Retinal pigment epithelial cell (primary cell): Measurements from ENCODE around the gene PADI2.

Experiments used
- DNase-seq: peaks from one replicate; pipeline ENCODE4 v3.0.0-alpha.2; 2010; ENCODE audit warnings: low read depth
- H3K4me3 ChIP-seq: 2 replicates; pipeline ENCODE4 v1.5.1; 2011; ENCODE audit warnings: mild to moderate bottlenecking, low read length, control low read depth, moderate library complexity
- TF ChIP-seq, protein P1 (sequence below): conservative IDR thresholded peaks from 2 replicates; pipeline ENCODE4 v1.5.1; 2011; ENCODE audit warnings: low read depth, low read length, control low read depth, inconsistent platforms

PADI2 gene

DNA sequence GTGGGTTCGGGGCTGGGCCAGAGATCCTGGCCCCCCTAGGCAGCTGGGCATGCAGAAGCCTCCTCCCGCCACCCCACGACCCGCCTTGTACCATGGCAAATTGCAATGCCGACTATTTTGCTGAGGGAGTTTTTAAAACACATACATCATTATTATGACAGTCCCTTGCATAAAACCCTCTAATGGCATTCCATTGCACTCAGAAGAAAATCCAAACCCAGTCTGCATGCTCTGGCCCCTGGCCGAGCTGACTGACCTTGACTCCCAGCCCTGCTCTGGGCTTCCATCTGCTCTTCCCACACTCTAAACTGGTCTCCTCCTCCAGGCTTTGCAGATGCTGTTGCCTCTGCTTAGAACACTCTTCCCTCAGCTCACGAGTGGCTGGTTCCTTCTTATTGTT is 28.0 kb downstream of the PADI2 start:
- TF ChIP-seq, protein P1, sequence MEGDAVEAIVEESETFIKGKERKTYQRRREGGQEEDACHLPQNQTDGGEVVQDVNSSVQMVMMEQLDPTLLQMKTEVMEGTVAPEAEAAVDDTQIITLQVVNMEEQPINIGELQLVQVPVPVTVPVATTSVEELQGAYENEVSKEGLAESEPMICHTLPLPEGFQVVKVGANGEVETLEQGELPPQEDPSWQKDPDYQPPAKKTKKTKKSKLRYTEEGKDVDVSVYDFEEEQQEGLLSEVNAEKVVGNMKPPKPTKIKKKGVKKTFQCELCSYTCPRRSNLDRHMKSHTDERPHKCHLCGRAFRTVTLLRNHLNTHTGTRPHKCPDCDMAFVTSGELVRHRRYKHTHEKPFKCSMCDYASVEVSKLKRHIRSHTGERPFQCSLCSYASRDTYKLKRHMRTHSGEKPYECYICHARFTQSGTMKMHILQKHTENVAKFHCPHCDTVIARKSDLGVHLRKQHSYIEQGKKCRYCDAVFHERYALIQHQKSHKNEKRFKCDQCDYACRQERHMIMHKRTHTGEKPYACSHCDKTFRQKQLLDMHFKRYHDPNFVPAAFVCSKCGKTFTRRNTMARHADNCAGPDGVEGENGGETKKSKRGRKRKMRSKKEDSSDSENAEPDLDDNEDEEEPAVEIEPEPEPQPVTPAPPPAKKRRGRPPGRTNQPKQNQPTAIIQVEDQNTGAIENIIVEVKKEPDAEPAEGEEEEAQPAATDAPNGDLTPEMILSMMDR: no peak
- no peak for DNase-seq
- no peak overlapping the region for H3K4me3 ChIP-seq

DNA sequence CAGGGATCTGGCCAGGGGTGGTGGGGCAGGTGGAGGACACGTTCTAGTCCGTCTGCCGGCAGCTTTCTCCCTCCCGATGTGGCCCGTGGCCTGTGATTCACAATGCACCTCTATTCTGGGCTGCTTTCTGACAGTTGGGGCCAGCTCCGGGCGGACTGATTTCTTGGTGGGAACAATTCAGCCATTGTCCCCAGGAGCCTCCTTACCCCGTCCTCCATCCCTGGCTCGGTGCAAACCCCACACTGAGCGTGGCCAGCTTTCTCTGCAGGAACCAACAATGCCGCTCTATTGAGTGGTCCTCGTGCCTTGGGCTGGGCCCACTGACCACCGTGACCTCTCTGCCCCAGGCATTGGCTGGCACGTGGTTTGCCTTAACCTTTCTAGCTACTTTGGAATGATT is 29.7 kb downstream of the PADI2 start:
- TF ChIP-seq, protein P1: no peak
- DNase-seq: peak; percentile 3

DNA sequence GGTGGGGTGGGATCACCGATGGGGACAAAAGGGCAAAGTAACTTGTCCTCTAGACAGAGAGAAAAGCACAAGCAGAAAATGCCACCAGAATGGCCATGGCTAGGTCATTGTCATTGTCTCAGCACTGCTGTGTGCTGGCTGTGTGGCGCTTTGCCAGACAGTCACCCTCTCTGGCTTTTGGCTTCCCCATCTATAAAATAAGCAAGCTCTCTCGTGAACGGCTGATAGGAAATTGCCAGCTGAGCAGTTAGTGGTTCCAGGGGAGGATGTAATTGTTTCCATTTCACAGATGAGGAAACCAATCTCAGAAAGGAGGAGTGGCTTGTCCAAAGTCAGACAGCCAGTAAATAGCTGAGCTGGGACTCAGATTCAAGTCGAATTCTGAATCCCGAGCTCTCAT is 32.5 kb downstream of the PADI2 start:
- no peak for DNase-seq
- no peak overlapping the region for H3K4me3 ChIP-seq
- TF ChIP-seq, protein P1: no peak

More for the DNA sequence above, 29.7 kb downstream of the PADI2 start:
- no peak overlapping the region for H3K4me3 ChIP-seq

DNA sequence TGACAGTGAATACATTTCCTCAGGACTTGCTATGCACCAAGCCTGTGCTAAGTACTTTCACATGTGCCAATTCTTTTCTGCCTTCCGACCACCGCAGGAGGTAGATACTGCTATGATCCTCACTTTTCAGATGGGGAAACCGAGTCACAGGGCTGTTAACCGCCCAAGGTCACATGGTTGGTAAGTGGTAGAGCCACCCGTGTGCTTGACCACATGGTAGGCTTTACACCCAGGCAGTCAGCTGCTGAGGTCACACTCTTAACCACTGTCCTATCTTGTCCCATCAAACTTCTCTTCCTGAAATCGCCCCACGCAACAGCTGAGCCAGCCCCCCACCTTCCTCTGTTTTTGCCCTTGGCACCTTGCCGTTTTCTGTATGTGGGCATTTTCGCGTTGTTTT is 34.5 kb downstream of the PADI2 start:
- DNase-seq: no peak
- no peak overlapping the region for H3K4me3 ChIP-seq
- TF ChIP-seq, protein P1: no peak

DNA sequence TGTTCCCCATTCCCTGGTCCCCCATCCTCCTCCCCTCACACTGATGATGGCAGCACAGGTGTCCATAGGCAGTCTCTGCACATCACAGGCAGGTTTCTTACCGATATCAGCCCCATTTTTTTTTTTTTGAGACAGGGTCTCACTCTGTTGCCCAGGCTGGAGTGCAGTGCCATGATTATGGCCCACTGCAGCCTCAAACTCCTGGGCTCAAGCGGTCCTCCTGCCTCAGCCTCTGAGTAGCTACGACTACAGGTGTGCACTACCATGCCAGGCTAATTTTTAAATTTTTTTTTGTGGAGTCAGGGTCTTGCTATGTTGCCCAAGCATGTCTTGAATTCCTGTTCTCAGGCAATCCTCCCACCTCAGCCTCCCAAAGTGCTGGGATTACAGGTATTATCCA is 36.5 kb downstream of the PADI2 start:
- H3K4me3 ChIP-seq: no peak overlapping the region
- TF ChIP-seq, protein P1: no peak
- no peak for DNase-seq

DNA sequence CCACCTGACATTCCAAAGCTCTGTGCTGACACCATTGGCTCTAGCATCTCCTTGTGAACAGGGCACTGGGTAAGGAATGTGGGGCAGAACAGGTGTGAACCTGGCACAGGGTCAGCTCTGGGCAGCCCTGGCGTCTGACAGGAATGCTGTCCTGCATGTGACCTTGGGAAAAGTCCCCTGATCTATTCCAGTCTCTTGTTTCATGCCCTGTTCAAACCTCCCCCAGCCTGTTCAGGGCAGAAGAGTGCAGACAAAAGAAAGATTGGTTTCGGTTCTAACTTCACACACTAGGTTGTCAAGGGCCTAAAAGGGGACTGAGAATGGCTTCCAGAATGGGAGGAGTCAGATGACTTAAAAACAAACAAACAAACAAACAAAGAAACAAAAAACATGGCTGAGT is 37.8 kb downstream of the PADI2 start:
- TF ChIP-seq, protein P1: no peak
- no peak for DNase-seq
- H3K4me3 ChIP-seq: no peak overlapping the region

DNA sequence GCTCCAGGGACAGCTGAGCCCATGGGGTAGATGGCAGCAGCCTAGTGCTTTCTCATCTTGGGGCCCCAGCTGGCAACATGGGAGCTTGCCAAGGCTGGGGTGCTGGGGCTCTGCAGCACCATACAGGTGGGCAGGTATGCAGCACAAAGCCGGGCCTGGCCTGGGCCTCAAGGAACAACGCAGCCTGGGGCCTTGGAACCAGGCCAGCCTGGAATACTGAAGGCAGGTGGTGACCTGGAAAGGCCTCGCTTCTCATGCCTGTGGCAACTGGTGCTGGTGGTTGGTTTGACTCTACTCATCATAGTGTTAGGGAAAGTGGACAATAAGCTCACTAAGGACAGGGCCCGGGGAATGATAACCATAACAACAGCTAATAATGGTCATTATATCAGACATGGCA is 38.4 kb downstream of the PADI2 start:
- TF ChIP-seq, protein P1: no peak
- DNase-seq: no peak
- H3K4me3 ChIP-seq: no peak overlapping the region
